ENCODE results near the gene ATP5ME.
"Not testable (repeated sequence)": the region's sequence is repeated elsewhere in the genome, so short reads cannot be mapped to it uniquely, and the experiment has no call there.

The ATP5ME gene

GRCh38 chr4:650461-650860 is 23.6 kb downstream of the ATP5ME start:
- Histone ChIP-seq H3K27ac (ENCODE audit: low read depth, low read length) (no peak overlapping the region), H3K9ac (ENCODE audit: low read length) (no peak overlapping the region), H3K4me3 (ENCODE audit: low read depth, low read length) (no peak overlapping the region), H3K27me3 (ENCODE audit: control insufficient read depth, insufficient read depth, low read length) (no peaks in the 10 kb centered on the region), H3K36me3 (ENCODE audit: control insufficient read depth, insufficient read depth, low read length) (no peaks in the 10 kb centered on the region), H3K4me1 (ENCODE audit: control insufficient read depth, insufficient read depth, low read length) (peaks cover 11% of the 10 kb centered on the region), H3K9me3 (ENCODE audit: control insufficient read depth, insufficient read depth, low read depth, low read length) (no peaks in the 10 kb centered on the region)

GRCh38 chr4:649751-650310 is 24.2 kb downstream of the ATP5ME start:
- H3K4me3 ChIP-seq (ENCODE audit: low read depth, low read length), result no peak overlapping the region
- peaks cover 11% of the 10 kb centered on the region for H3K4me1 ChIP-seq (ENCODE audit: control insufficient read depth, insufficient read depth, low read length)
- H3K27me3 ChIP-seq (ENCODE audit: control insufficient read depth, insufficient read depth, low read length), result no peaks in the 10 kb centered on the region
- H3K27ac ChIP-seq (ENCODE audit: low read depth, low read length), result no peak overlapping the region
- no peak overlapping the region for H3K9ac ChIP-seq (ENCODE audit: low read length)
- H3K9me3 ChIP-seq (ENCODE audit: control insufficient read depth, insufficient read depth, low read depth, low read length), result no peaks in the 10 kb centered on the region
- no peaks in the 10 kb centered on the region for H3K36me3 ChIP-seq (ENCODE audit: control insufficient read depth, insufficient read depth, low read length)

GRCh38 chr4:649293-649625 is 24.8 kb downstream of the ATP5ME start:
- Histone ChIP-seq H3K36me3 (ENCODE audit: control insufficient read depth, insufficient read depth, low read length) (no peaks in the 10 kb centered on the region), H3K9me3 (ENCODE audit: control insufficient read depth, insufficient read depth, low read depth, low read length) (no peaks in the 10 kb centered on the region), H3K9ac (ENCODE audit: low read length) (no peak overlapping the region), H3K27me3 (ENCODE audit: control insufficient read depth, insufficient read depth, low read length) (no peaks in the 10 kb centered on the region), H3K4me1 (ENCODE audit: control insufficient read depth, insufficient read depth, low read length) (peaks cover 11% of the 10 kb centered on the region), H3K27ac (ENCODE audit: low read depth, low read length) (no peak overlapping the region), H3K4me3 (ENCODE audit: low read depth, low read length) (no peak overlapping the region)

GRCh38 chr4:648579-649292 is 25.3 kb downstream of the ATP5ME start:
- H3K9ac ChIP-seq (ENCODE audit: low read length), result no peak overlapping the region
- no peaks in the 10 kb centered on the region for H3K27me3 ChIP-seq (ENCODE audit: control insufficient read depth, insufficient read depth, low read length)
- H3K4me3 ChIP-seq (ENCODE audit: low read depth, low read length), result no peak overlapping the region
- H3K9me3 ChIP-seq (ENCODE audit: control insufficient read depth, insufficient read depth, low read depth, low read length), result no peaks in the 10 kb centered on the region
- no peaks in the 10 kb centered on the region for H3K36me3 ChIP-seq (ENCODE audit: control insufficient read depth, insufficient read depth, low read length)
- no peak overlapping the region for H3K27ac ChIP-seq (ENCODE audit: low read depth, low read length)
- peaks cover 11% of the 10 kb centered on the region for H3K4me1 ChIP-seq (ENCODE audit: control insufficient read depth, insufficient read depth, low read length)

- H3K9ac ChIP-seq (ENCODE audit: low read length), result no peak overlapping the region
- no peaks in the 10 kb centered on the region for H3K36me3 ChIP-seq (ENCODE audit: control insufficient read depth, insufficient read depth, low read length)
- H3K27ac ChIP-seq (ENCODE audit: low read depth, low read length), result no peak overlapping the region
- H3K4me1 ChIP-seq (ENCODE audit: control insufficient read depth, insufficient read depth, low read length), result peaks cover 11% of the 10 kb centered on the region
- H3K4me3 ChIP-seq (ENCODE audit: low read depth, low read length), result no peak overlapping the region
- H3K9me3 ChIP-seq (ENCODE audit: control insufficient read depth, insufficient read depth, low read depth, low read length), result no peaks in the 10 kb centered on the region
- no peaks in the 10 kb centered on the region for H3K27me3 ChIP-seq (ENCODE audit: control insufficient read depth, insufficient read depth, low read length)
These were observed 26.6 kb downstream of the ATP5ME start for GRCh38 chr4:647481-647880.

GRCh38 chr4:646460-646859 is 27.6 kb downstream of the ATP5ME start:
- Histone ChIP-seq H3K9ac (ENCODE audit: low read length) (no peak overlapping the region), H3K36me3 (ENCODE audit: control insufficient read depth, insufficient read depth, low read length) (no peaks in the 10 kb centered on the region), H3K4me1 (ENCODE audit: control insufficient read depth, insufficient read depth, low read length) (peaks cover 11% of the 10 kb centered on the region), H3K27ac (ENCODE audit: low read depth, low read length) (no peak overlapping the region), H3K27me3 (ENCODE audit: control insufficient read depth, insufficient read depth, low read length) (no peaks in the 10 kb centered on the region), H3K9me3 (ENCODE audit: control insufficient read depth, insufficient read depth, low read depth, low read length) (0 out of 2 replicates have a peak, but pooled peaks cover 5% of the 10 kb centered on the region), H3K4me3 (ENCODE audit: low read depth, low read length) (no peak overlapping the region)

GRCh38 chr4:642366-642765 is 31.7 kb downstream of the ATP5ME start:
- H3K9ac ChIP-seq (ENCODE audit: low read length); H3K9me3 ChIP-seq (ENCODE audit: control insufficient read depth, insufficient read depth, low read depth, low read length); H3K36me3 ChIP-seq (ENCODE audit: control insufficient read depth, insufficient read depth, low read length); H3K4me1 ChIP-seq (ENCODE audit: control insufficient read depth, insufficient read depth, low read length); H3K27me3 ChIP-seq (ENCODE audit: control insufficient read depth, insufficient read depth, low read length); H3K27ac ChIP-seq (ENCODE audit: low read depth, low read length); H3K4me3 ChIP-seq (ENCODE audit: low read depth, low read length): not testable (repeated sequence)

GRCh38 chr4:637536-638280 is 36.4 kb downstream of the ATP5ME start:
- no peaks in the 10 kb centered on the region for H3K27me3 ChIP-seq (ENCODE audit: control insufficient read depth, insufficient read depth, low read length)
- H3K9me3 ChIP-seq (ENCODE audit: control insufficient read depth, insufficient read depth, low read depth, low read length), result 0 out of 2 replicates have a peak, but pooled peaks cover 9% of the 10 kb centered on the region

GRCh38 chr4:636628-637159 is 37.4 kb downstream of the ATP5ME start:
- no peaks in the 10 kb centered on the region for H3K27me3 ChIP-seq (ENCODE audit: control insufficient read depth, insufficient read depth, low read length)
- no peaks in the 10 kb centered on the region for H3K4me1 ChIP-seq (ENCODE audit: control insufficient read depth, insufficient read depth, low read length)
- H3K4me3 ChIP-seq (ENCODE audit: low read depth, low read length), result no peak overlapping the region
- H3K9ac ChIP-seq (ENCODE audit: low read length), result no peak overlapping the region
- no peak overlapping the region for H3K27ac ChIP-seq (ENCODE audit: low read depth, low read length)
- H3K36me3 ChIP-seq (ENCODE audit: control insufficient read depth, insufficient read depth, low read length), result no peaks in the 10 kb centered on the region
- peaks cover 11% of the 10 kb centered on the region for H3K9me3 ChIP-seq (ENCODE audit: control insufficient read depth, insufficient read depth, low read depth, low read length)

More at GRCh38 chr4:637536-638280, 36.4 kb downstream of the ATP5ME start:
- Histone ChIP-seq H3K36me3 (ENCODE audit: control insufficient read depth, insufficient read depth, low read length) (no peaks in the 10 kb centered on the region), H3K27ac (ENCODE audit: low read depth, low read length) (no peak overlapping the region), H3K4me3 (ENCODE audit: low read depth, low read length) (no peak overlapping the region), H3K4me1 (ENCODE audit: control insufficient read depth, insufficient read depth, low read length) (no peaks in the 10 kb centered on the region), H3K9ac (ENCODE audit: low read length) (no peak overlapping the region)

GRCh38 chr4:635851-636627 is 38.0 kb downstream of the ATP5ME start:
- Histone ChIP-seq H3K4me3 (ENCODE audit: low read depth, low read length) (no peak overlapping the region), H3K36me3 (ENCODE audit: control insufficient read depth, insufficient read depth, low read length) (no peaks in the 10 kb centered on the region), H3K27me3 (ENCODE audit: control insufficient read depth, insufficient read depth, low read length) (0 out of 2 replicates have a peak, but pooled peaks cover 2% of the 10 kb centered on the region), H3K4me1 (ENCODE audit: control insufficient read depth, insufficient read depth, low read length) (no peaks in the 10 kb centered on the region), H3K27ac (ENCODE audit: low read depth, low read length) (no peak overlapping the region), H3K9ac (ENCODE audit: low read length) (no peak overlapping the region), H3K9me3 (ENCODE audit: control insufficient read depth, insufficient read depth, low read depth, low read length) (peaks cover 10% of the 10 kb centered on the region)

All from HUES6 (cell line).